Ovary (tissue), 9 donors: ENCODE data around the gene HOXA11. TPM values are rescaled to one million over a fixed set of nuclear protein-coding genes. Genes with fewer than 3 reads are reported as not detected.

Experiments used
- DNase-seq, 5 donors: peaks; one replicate each; pipeline ENCODE4 v3.0.0-alpha.2; 2019 to 2020
- H3K27ac ChIP-seq, 2 donors: fragments of 200-600 bp; one replicate each; pipeline versions ENCODE4 v1.5.1 to v1.8.0; 2019 to 2022
- H3K27me3 ChIP-seq: fragments of 200-600 bp; one replicate; pipeline ENCODE4 v1.8.0; 2022
- H3K36me3 ChIP-seq: fragments of 200-600 bp; sonication (generic); one replicate; pipeline ENCODE4 v1.5.1; 2019
- H3K4me1 ChIP-seq: one replicate; pipeline ENCODE4 v1.8.1; 2013; ENCODE audit warnings: mild to moderate bottlenecking, moderate library complexity; ENCODE audit not compliant: insufficient read depth
- H3K4me3 ChIP-seq: fragments of 200-600 bp; sonication (generic); one replicate; pipeline ENCODE4 v1.5.1; 2017
- H3K9me3 ChIP-seq, 2 donors: fragments of 200-600 bp in 1 of 2; sonication (generic) in 1 of 2; one replicate each; pipeline versions ENCODE4 v1.5.1 to v1.8.1; 2013 to 2019; ENCODE audit warnings: mild to moderate bottlenecking in 1 of 2, moderate library complexity in 1 of 2
- EP300 ChIP-seq: sonication (generic); formaldehyde crosslinking; IDR thresholded peaks from one replicate; pipeline ENCODE4 v1.6.1; 2017; ENCODE audit warnings: antibody characterized with exemption
- POLR2A ChIP-seq: fragments of 450-650 bp; IDR thresholded peaks from one replicate; pipeline ENCODE4 v1.6.1; 2017; ENCODE audit warnings: antibody characterized with exemption, mild to moderate bottlenecking, moderate library complexity
- WGBS, 3 donors: extraction: QIAGEN DNeasy Blood & Tissue Kit in 1 of 3; methylation state at CpG; one replicate each; pipeline versions ENCODE4 v1.1.5 to v1.1.7; 2013 to 2017; 5-methylcytosine and 5-hydroxymethylcytosine counted together
- intact Hi-C, 4 donors: fragments of 100-400 bp; cut with DNase I; formaldehyde crosslinking; loops; one replicate each; pipeline versions ENCODE4 v1.11.0 to v1.15.1; 2022 to 2023
- polyA plus RNA-seq, 2 donors: library from polyadenylated mRNA; stranded (reverse); fragments of 200-250 nt in 1 of 2; fragments of 350-450 nt in 1 of 2; fragmentation: Illumina TruSeq in 1 of 2; extraction: RNeasy Lipid Tissue Mini Kit (QIAGEN cat#74804) in 1 of 2; gene quantifications; one replicate each; pipeline ENCODE4 v1.2.3, GENCODE V29; 2013 to 2014
- total RNA-seq, 7 donors: library from RNA; depleted of rRNA in 2 of 7; stranded (reverse); fragments of >200 nt in 2 of 7; fragmentation: NEBNext Ultra II Directional in 3 of 7; extraction: Animal tissue kit (Norgen Biotek cat#: 25700) in 3 of 7; gene quantifications; one replicate each; pipeline versions ENCODE4 v1.1.0 to v1.2.4, GENCODE V29; 2016 to 2023
- TF ChIP-seq, protein P1 (sequence below), 3 donors: fragments of 450-650 bp in 2 of 3; fragments of 200-600 bp in 1 of 3; IDR thresholded peaks; one replicate each; pipeline versions ENCODE4 v1.5.1 to v1.8.0; 2016 to 2022; ENCODE audit warnings: antibody characterized with exemption in 3 of 3, mild to moderate bottlenecking in 1 of 3
- donor health status: DM: no; HTN: no; CAD: no; lungs with moderate emphysema.
- donor health status: DM: no; HTN: no; CAD: no.
- donor health status: Bipolar disorder and iron deficiency.
- donor health status: DM: yes; HTN: yes; CAD: no.
- donor health status: DM: no; HTN: no; CAD: no.
- donor health status: DM: yes; HTN: yes; CAD: no.

The HOXA11 gene
- total and polyA plus RNA-seq, 9 donors = 0.11 to 2.0 (median 0.91) TPM; not detected in 3

DNA sequence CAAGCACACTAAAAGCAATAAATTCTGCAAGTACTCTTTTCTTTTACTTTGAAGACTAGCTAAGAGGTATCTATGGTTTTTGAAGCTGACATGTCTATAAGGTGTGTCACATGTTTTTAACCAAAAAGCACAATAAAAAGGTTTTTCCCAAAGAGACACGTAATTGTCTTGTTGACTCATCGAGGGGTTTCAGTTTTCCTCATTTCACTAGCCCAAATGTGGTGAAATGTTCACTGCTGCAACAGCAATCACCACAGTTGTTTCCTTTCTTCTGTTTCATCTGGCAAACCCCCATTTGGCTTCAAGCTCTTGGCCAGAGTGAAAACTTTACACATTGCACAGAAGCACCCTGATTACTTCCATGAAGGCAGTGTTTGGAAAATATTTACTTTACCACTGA, 50.6 kb downstream of the HOXA11 start:
- H3K9me3 ChIP-seq = no peaks in the 10 kb centered on the region
- no peaks in the 10 kb centered on the region for H3K27me3 ChIP-seq
- no peaks in the 10 kb centered on the region for H3K36me3 ChIP-seq
- peaks cover 6% of the 10 kb centered on the region for H3K4me1 ChIP-seq
- DNase-seq = no peak
- WGBS, 3 donors = 33 to 48% (median 45%) methylated on average over 2 of the region's 2 CpGs
- H3K4me3 ChIP-seq = no peak overlapping the region
- intact Hi-C loops = loop anchor here in 1 of 4 donors (5.0 kb wide), 1 partner anchor 277 kb away; no protein-coding TSS in a partner anchor
- H3K27ac ChIP-seq = no peak overlapping the region
- TF ChIP-seq, protein P1, sequence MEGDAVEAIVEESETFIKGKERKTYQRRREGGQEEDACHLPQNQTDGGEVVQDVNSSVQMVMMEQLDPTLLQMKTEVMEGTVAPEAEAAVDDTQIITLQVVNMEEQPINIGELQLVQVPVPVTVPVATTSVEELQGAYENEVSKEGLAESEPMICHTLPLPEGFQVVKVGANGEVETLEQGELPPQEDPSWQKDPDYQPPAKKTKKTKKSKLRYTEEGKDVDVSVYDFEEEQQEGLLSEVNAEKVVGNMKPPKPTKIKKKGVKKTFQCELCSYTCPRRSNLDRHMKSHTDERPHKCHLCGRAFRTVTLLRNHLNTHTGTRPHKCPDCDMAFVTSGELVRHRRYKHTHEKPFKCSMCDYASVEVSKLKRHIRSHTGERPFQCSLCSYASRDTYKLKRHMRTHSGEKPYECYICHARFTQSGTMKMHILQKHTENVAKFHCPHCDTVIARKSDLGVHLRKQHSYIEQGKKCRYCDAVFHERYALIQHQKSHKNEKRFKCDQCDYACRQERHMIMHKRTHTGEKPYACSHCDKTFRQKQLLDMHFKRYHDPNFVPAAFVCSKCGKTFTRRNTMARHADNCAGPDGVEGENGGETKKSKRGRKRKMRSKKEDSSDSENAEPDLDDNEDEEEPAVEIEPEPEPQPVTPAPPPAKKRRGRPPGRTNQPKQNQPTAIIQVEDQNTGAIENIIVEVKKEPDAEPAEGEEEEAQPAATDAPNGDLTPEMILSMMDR (IDR thresholded peaks at IDR 0.05) = no peak
- no peak for TF ChIP-seq EP300
- no peak for TF ChIP-seq POLR2A

DNA sequence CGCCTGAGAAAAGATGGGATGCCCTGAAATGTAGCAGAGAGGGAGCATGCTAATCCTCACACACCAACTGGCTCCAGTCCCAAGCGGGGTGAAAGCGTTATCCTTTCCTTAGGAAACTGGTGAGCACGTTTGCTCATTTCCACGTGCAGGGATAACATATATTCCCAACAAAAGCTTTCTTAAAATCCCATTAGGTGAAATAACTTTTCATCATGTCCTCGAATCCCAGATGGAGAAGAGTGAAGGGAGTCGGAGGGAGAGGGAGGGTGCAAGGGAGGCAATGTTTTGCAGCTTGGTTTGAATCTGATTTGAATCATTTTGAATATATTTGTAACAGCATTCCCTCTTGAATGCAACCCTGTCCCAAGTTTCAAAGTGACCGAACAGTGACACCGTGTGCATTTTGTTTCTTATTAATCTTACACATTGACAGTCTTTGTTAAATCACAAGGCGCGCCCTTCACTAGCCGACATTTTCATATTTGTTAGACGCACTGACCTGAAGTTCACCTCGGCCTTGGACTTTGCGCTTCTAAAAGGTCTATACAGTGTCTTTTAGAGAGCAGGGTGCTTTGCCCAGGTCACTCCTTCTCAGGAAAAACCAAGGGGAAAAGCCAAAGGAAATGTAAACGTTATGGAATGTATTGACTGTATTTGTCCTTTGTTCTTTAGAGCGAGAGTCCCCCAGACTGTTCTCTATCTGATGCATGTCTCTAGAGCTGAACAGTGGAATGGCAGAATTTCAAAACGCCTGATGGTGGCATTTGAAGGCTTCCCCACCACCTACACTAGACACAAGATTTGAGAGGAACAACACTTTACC, 51.4 kb downstream of the HOXA11 start:
- no peak for DNase-seq

DNA sequence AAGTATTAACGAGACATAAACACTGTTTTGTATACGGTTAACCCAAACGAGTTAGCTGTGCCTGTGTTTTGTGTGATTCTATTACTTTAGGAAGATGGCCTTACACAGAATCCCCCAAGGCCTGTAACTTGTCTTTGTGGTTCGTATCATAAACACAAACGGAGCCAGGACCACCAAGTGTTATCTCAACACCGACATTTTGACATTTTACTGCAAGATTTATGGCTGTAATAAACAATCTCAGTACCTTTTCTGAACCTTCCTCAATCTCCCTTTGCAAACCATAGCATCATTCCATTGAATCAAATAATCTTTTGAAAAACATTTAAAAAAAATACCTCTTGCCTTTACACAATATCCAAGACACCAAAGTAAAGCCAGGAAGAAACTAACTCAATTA, 52.1 kb downstream of the HOXA11 start:
- H3K27ac ChIP-seq = no peak overlapping the region
- no peak overlapping the region for H3K4me3 ChIP-seq
- peaks cover 6% of the 10 kb centered on the region for H3K4me1 ChIP-seq
- no peak for TF ChIP-seq EP300
- no peak for TF ChIP-seq POLR2A
- TF ChIP-seq, protein P1 (IDR thresholded peaks at IDR 0.05) = no peak
- no peaks in the 10 kb centered on the region for H3K36me3 ChIP-seq
- WGBS, 3 donors = 43 to 57% (median 51%) methylated on average over 6 of the region's 6 CpGs
- H3K9me3 ChIP-seq = peaks cover 0 to 5% of the 10 kb centered on the region in 2 donors
- no peak for DNase-seq
- intact Hi-C loops = loop anchor here in 1 of 4 donors (5.0 kb wide), 1 partner anchor 276 kb away; no protein-coding TSS in a partner anchor
- H3K27me3 ChIP-seq = no peaks in the 10 kb centered on the region

More for the DNA sequence above, 51.4 kb downstream of the HOXA11 start:
- Histone ChIP-seq H3K36me3 (no peaks in the 10 kb centered on the region), H3K27me3 (no peaks in the 10 kb centered on the region), H3K27ac (no peak overlapping the region), H3K4me3 (no peak overlapping the region), H3K4me1 (peaks cover 6% of the 10 kb centered on the region), H3K9me3 (peaks cover 0 to 4% of the 10 kb centered on the region in 2 donors)
- 51 to 64% (median 53%) methylated on average over 18 of the region's 18 CpGs for WGBS, 3 donors
- intact Hi-C loops = loop anchor here in 1 of 4 donors (5.0 kb wide), 1 partner anchor 276 kb away; no protein-coding TSS in a partner anchor
- TF ChIP-seq POLR2A = no peak
- TF ChIP-seq, protein P1 (IDR thresholded peaks at IDR 0.05) = no peak
- TF ChIP-seq EP300 = no peak

DNA sequence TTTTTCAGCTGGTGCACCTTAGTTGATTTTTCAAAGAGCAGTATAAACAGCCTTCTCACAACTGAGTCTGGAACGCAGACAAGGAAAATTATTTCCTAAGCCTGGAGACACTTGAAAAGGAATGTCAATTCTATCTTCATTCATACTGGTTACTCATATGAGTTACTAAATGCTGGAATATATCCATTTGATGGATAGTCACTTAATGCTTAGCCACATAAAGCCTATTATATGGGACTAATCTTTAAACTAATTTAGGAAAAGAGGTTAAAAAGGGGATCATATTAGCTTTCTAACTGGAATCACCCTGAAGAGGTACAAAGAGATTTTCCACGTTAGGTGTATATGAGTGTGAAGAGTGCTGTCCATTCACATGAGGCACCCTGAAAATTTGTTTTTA, 52.8 kb downstream of the HOXA11 start:
- 75 to 79% (median 76%) methylated on average over 2 of the region's 2 CpGs for WGBS, 3 donors
- H3K4me3 ChIP-seq = no peak overlapping the region
- no peak for TF ChIP-seq EP300
- TF ChIP-seq, protein P1 (IDR thresholded peaks at IDR 0.05) = no peak
- TF ChIP-seq POLR2A = no peak
- H3K4me1 ChIP-seq = peaks cover 6% of the 10 kb centered on the region
- no peak for DNase-seq
- intact Hi-C loops = loop anchor here in 1 of 4 donors (5.0 kb wide), 1 partner anchor 275 kb away; no protein-coding TSS in a partner anchor
- H3K36me3 ChIP-seq = no peaks in the 10 kb centered on the region
- H3K9me3 ChIP-seq = peaks cover 0 to 5% of the 10 kb centered on the region in 2 donors
- no peaks in the 10 kb centered on the region for H3K27me3 ChIP-seq
- no peak overlapping the region for H3K27ac ChIP-seq
